ENCODE measurements around the gene HAL. TPM values are rescaled to one million over a fixed set of nuclear protein-coding genes. Genes with fewer than 3 reads are reported as not detected.
A peak's percentile ranks its signal among the peaks of the same experiment; 100 is the strongest.

HAL gene
- total RNA-seq, 4 donors from 2014 or later = 0.29 to 1.1 TPM; not detected in 2

- Histone ChIP-seq H3K27me3 (no peaks in the 10 kb centered on the region), H3K4me1 (no peaks in the 10 kb centered on the region), H3K9me3 (no peaks in the 10 kb centered on the region), H3K27ac (no peak overlapping the region), H3K36me3 (no peaks in the 10 kb centered on the region), H3K4me3 (no peak overlapping the region)
- TF ChIP-seq POLR2A (IDR thresholded peaks at IDR 0.05) = no peak
- TF ChIP-seq CTCF (IDR thresholded peaks at IDR 0.05) = no peak
- intact Hi-C loops (cut with DNase I; ENCODE audit: low total_unique reads) = no loop called here
- no peak for DNase-seq
Observed at GRCh38 chr12:95949477-95950206, 46.5 kb downstream of the HAL start.

- H3K9me3 ChIP-seq = no peaks in the 10 kb centered on the region
- no peak overlapping the region for H3K4me3 ChIP-seq
- intact Hi-C loops (cut with DNase I; ENCODE audit: low total_unique reads) = no loop called here
- no peaks in the 10 kb centered on the region for H3K4me1 ChIP-seq
- DNase-seq = no peak
- no peaks in the 10 kb centered on the region for H3K27me3 ChIP-seq
- H3K36me3 ChIP-seq = no peaks in the 10 kb centered on the region
- no peak overlapping the region for H3K27ac ChIP-seq
- TF ChIP-seq POLR2A (IDR thresholded peaks at IDR 0.05) (no peak), CTCF (IDR thresholded peaks at IDR 0.05) (no peak)
Observed at GRCh38 chr12:95944108-95944704, 51.9 kb downstream of the HAL start.

- Histone ChIP-seq H3K9me3 (no peaks in the 10 kb centered on the region), H3K27me3 (no peaks in the 10 kb centered on the region), H3K27ac (peak within 1 kb of the TSS; percentile 72 to 84), H3K4me3 (peak within 1 kb of the TSS; percentile 73 to 78), H3K4me1 (no peaks in the 10 kb centered on the region), H3K36me3 (no peaks in the 10 kb centered on the region)
- TF ChIP-seq CTCF (IDR thresholded peaks at IDR 0.05) (peak in 3 of 4 experiments; percentile 20 to 40 (median 30)), POLR2A (IDR thresholded peaks at IDR 0.05) (no peak)
- DNase-seq = peak; percentile 24 to 28
- intact Hi-C loops (cut with DNase I; ENCODE audit: low total_unique reads) = no loop called here
Observed at GRCh38 chr12:95943330-95943842, 52.8 kb downstream of the HAL start, which contains the start of gene AMDHD1. Gene AMDHD1 (plus strand): TSS chr12:95943331. CDS start chr12:95943399, 68 bp downstream.

- Histone ChIP-seq H3K4me3 (peak within 1 kb of the TSS; percentile 73 to 78), H3K27me3 (no peaks in the 10 kb centered on the region), H3K27ac (peak within 1 kb of the TSS; percentile 72 to 84), H3K36me3 (no peaks in the 10 kb centered on the region), H3K9me3 (no peaks in the 10 kb centered on the region), H3K4me1 (no peaks in the 10 kb centered on the region)
- peak; percentile 69 for DNase-seq
- TF ChIP-seq CTCF (IDR thresholded peaks at IDR 0.05) (no peak), POLR2A (IDR thresholded peaks at IDR 0.05) (no peak)
- intact Hi-C loops (cut with DNase I; ENCODE audit: low total_unique reads) = no loop called here
Observed at GRCh38 chr12:95942524-95943329, 53.4 kb downstream of the HAL start, which contains the start of gene CCDC38. Gene CCDC38 (minus strand): TSS chr12:95942614. CDS start chr12:95936509, 6,105 bp downstream.
